HG02884 (cell line): ENCODE results near the gene UBE2J1.
"Not testable (repeated sequence)": the region's sequence is repeated elsewhere in the genome, so short reads cannot be mapped to it uniquely, and the experiment has no call there.

Experiments
- ATAC-seq: cut with Tn5 transposase; IDR thresholded peaks from one replicate; pipeline ENCODE4 v1.9.1; 2021; ENCODE audit warnings: mild to moderate bottlenecking, moderate library complexity; ENCODE audit not compliant: unreplicated experiment

UBE2J1 gene

DNA sequence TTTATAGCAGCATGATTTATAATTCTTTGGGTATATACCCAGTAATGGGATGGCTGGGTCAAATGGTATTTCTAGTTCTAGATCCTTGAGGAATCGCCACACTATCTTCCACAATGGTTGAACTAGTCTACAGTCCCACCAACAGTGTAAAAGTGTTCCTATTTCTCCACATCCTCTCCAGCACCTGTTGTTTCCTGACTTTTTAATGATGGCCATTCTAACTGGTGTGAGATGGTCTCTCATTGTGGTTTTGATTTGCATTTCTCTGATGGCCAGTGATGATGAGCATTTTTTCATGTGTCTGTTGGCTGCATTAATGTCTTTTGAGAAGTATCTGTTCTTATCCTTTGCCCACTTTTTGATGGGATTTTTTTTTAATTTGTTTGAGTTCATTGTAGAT is 57.4 kb downstream of the UBE2J1 start:
- not testable (repeated sequence) for ATAC-seq

DNA sequence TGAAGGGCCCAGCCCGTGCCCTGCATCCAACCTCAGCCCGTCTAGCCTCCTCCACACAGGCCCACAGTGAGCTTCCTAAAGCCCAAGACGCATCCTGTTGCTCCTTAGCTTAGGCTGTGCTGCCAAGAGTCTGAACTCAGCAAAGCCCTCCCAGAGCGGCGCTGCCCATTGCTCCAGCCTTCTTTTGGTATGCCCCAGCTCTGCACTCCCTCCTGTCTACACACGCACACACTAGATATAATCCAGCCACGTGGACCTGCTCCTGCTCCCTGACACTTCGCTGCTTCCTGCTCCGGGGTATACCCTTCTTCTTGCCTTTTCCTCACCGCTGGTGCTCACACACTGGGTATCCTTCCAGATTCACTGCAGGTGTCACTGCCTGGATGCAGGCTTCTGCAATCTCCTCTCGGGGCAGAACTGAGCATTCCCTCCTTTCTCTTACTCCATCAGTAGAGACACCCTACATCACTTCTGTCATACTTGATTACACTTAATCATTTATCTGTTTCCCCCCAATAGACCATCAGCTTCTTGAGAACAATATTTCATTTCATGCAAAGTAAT is 61.2 kb downstream of the UBE2J1 start:
- no peak for ATAC-seq

DNA sequence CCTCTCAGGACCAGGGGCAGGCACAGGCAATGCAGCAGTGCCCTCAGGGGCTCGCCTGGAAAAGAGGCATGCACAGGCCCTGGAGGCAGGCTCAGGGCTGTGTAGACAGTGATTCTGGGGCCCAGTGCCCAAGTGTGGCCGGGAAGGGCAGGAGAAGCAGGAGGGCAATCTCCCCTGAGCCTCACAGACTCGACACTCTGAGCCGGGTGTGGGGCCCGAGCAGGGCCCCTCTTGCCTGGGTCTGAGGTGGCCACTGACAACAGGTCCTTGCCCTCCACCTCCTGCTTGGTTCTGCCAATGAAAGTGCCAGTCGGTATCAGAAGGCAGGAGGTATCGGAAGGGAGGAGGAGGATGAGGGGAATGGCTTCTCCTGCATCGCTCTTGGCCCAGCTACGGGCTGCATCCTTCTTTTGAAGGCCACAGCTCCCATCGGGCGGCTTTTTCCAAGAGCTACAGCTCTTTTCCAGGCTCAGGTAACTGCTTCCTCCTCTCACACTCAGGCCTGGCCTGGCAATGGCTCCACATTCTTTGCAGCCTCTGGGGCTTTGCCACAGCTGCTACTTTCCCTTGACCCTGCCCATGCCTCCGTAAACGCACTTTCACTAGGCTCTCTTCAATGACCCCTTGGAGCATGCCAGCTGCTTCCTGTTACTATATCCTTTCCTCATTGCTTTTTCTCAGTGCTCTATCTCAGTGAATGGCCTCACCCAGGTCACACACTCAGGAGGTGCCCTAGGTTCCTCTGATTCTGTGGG is 61.9 kb downstream of the UBE2J1 start:
- ATAC-seq = no peak

DNA sequence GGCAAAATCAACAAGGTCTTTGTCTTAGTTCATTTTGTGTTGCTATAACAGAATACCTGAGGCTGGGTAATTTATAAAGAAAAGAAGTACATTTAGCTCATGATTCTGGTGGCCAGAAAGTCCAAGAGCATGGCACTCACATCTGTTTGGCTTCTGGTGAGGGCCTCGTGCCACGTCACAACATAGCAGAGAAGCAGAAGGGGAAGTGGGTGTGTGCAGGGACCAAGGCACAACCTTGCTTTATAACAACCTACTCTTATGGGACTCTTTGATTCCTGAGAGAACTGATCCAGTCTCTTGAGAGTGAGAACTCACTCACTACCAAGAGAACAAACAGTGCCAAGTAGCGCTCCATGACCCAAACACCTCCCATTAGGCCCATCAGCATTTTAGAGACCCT is 62.8 kb downstream of the UBE2J1 start:
- no peak for ATAC-seq

DNA sequence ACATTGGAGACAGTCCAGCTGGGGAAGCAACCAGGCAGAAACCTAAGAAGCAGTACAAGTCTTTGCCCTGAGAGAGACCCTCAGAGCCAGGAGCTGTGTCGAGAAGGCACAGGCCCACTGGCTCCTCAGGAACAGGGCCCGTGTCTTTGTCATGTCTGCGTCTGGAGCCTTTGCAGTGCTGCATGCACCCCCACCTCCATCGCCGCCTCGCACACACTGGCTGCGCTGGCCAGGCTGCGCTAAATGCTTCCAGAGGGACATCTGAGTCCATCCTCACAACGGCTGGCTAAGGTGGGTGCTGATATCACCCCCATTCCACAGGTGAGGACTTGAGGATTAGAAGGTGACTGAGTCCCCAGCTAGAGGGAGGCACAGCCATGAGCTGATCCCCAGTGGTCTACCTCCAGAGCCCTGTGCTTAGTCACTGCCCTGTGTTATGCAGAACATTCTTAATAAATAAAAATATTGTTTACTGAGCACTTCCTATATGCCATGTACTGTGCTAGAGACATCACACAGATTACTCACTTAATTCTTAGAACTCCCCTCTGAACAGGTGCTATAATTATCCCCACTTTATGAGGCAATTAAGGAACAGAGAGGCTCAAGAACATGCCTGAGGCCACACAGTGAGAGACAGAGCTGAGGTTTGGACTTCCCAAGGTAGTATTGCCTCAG is 65.0 kb downstream of the UBE2J1 start:
- ATAC-seq = no peak

DNA sequence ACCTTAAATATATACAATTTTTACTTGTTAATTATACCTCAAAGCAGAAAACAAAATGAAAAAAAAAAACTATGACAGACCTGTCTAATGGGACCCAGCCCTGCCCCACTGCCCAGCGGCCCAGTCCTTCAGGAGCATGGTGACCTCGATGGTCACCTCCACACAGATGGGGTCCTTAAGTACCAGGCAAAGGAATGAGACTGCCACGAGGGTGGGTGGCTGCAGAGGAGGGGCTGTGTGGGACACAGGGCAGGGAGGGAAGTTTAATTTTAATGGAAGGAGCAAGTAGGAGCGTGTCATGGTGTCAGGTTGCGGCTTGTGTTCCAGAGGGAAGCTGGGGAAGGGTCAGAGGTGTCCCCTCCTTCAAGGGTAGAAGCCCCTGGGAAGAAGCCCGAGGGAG is 66.0 kb downstream of the UBE2J1 start:
- ATAC-seq = no peak

DNA sequence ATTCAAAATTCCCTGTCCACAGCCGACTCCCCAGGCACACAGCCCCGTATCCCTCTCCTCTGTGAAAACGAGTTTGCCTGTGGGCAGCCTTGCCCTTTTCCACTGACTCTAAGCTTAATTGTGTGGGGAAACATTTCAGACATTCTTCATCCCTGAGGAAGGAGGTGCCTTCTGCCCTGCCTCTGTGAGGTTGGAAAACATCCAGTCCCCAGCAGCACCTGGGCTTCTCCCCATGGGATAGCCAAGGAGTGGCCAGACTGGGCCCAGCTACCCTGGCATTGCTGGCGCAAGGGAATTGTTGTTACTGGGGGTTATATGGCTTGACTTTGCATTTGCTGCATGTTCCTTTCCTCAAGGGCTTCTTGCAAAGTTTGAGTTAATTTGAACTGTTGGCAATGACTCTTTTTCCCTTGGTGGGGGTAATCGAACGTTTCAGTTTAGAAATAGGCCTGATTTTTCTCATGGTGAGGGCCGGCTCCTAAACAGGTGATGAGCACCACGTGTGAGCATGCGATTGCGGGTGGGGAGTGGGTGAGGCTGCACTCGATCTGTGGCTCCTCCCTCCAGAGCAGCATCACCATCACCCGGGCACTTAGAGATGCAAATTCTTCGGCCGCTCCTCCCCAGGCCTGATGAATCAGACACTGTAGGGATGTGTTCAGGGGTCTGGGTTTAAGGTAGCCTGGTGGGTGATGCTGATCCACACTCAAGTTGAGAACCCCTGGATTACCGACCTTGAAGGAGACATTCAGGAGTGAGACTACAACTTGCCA is 67.4 kb downstream of the UBE2J1 start:
- no peak for ATAC-seq

DNA sequence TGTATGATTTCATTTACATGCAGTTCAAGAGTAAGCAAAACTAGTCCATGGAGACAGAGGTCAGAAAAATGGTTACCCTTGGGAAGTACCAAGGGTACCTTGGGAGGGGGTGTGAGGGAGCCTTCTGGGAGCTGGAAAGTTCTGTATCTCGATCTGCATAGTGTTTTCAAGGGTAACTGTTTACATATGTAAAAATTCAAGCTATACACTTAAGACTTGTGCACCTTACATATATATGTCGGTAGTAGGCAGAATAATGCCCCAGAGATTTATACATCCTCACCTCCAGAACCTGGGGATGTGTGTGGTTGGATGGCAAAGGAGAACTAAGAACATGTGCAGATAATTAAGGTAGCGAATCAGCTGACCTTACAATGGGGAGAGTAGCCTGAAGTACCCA is 68.4 kb downstream of the UBE2J1 start:
- no peak for ATAC-seq

DNA sequence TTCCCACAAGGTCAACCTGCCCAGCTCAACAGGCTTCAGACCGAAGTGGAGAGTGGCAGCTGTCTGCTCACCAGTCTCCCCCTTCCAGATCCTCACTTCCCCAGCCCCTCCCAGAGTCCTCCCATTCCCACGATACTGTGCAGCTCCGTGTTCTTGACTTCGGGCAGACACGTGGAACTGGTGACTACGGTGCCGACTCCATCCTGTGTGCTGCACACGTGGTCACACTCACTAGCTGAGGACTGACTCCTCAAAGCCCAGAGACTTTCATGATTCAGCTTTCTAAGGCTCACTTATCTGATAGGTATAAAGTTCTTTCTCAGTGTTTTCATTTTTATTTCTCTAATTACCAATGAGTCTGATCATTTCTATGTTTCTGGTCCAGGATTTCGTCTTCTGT is 69.8 kb downstream of the UBE2J1 start:
- no peak for ATAC-seq

DNA sequence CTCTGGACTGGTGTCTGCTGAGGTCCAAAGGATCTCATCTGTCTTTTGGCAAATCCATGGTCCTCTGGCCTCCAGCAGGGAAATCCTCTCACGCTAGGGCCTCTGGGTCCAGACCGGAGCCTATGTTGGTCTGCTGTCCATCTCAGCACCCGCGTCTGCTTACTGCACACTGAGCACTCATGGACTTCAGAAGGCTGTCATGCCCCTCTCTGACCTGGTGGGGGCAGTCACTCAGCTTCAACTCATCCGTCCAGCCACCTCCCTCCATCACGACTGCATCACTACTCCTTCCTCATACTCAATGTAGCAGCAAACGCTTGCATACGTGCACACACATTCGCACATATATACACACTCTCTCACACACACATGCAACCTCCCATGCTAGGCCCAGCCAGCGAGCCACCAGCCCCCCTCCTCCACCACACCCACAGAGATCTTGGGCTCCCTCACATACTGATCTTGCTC is 70.7 kb downstream of the UBE2J1 start:
- peak; percentile 98 for ATAC-seq

DNA sequence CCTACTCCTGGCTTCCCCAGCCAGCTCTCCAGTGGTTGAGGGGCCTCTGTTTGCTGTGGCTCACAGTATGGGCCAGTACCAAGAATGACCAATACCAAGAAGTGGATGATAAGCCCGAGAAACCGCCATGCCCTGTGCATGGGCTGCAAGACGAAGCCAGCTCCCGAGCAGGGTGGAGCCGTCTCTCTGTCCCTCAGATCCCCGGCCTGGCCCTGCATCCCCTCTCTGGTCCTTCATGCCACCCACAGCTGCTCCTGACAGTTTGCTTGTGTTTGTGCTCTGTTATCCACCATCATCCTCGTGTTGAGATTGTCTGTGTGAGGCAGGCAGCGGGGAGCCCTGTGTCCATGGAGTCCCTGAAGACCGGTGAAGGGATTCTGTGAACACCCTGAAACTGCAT is 73.6 kb downstream of the UBE2J1 start:
- ATAC-seq = no peak
